Omental fat pad (tissue), 4 donors: ENCODE measurements around the gene IMPA2. TPM values are rescaled to one million over a fixed set of nuclear protein-coding genes. Genes with fewer than 3 reads are reported as not detected.
A peak's percentile ranks its signal among the peaks of the same experiment; 100 is the strongest.
"Not testable (repeated sequence)": the region's sequence is repeated elsewhere in the genome, so short reads cannot be mapped to it uniquely, and the experiment has no call there.

ENCODE experiments used
- ATAC-seq: fragments of 150-250 bp; one replicate; pipeline ENCODE4 v1.9.1; 2016; ENCODE audit warnings: mild to moderate bottlenecking, moderate library complexity; ENCODE audit not compliant: low FRiP score
- DNase-seq: peaks from one replicate; pipeline ENCODE4 v3.0.0-alpha.2; 2019; ENCODE audit warnings: low spot score
- total RNA-seq, 4 donors: library from RNA; depleted of rRNA; stranded (reverse); fragments of >200 nt; gene quantifications; one replicate each; pipeline ENCODE4 v1.1.0, GENCODE V29; 2016
- TF ChIP-seq, protein P1 (sequence below), 3 donors: fragments of 450-650 bp; IDR thresholded peaks; one replicate each; pipeline ENCODE4 v1.5.1; 2016 to 2017; ENCODE audit warnings: antibody characterized with exemption in 3 of 3, mild to moderate bottlenecking in 3 of 3, moderate library complexity in 2 of 3

Gene IMPA2
- total RNA-seq, 4 donors from 2014 or later, result 18.7 to 31.6 (median 27.7) TPM

DNA sequence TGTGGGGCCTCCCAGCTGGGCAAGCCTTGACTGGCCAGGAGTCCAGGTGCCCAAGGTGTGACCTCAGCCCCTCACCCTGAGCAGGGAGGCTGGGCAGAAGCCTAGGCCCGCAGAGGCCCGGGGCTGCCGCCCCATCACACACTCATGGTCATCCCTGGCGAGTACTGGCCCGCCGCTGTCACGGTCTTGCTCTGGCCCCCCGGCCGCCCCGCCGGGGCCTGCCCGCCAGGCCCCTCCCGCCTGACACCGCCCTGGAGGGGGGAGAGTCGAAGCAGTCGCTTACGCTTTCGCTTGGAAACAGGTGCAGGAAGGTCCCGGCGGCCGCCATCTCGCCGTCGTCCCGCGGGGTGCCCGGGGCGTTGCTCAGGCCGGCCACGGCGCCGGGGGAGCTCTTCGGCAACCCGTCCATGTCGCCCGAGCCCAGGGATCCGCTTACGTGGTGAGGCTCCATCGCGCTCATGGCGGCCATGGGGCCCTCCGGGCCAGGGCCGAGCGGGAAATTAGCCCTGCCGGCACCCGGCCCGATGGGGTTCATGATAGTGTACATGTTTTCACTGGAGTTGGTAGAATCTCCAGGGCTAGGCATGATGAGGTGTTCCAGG is 85.7 kb downstream of the IMPA2 start:
- TF ChIP-seq, protein P1, sequence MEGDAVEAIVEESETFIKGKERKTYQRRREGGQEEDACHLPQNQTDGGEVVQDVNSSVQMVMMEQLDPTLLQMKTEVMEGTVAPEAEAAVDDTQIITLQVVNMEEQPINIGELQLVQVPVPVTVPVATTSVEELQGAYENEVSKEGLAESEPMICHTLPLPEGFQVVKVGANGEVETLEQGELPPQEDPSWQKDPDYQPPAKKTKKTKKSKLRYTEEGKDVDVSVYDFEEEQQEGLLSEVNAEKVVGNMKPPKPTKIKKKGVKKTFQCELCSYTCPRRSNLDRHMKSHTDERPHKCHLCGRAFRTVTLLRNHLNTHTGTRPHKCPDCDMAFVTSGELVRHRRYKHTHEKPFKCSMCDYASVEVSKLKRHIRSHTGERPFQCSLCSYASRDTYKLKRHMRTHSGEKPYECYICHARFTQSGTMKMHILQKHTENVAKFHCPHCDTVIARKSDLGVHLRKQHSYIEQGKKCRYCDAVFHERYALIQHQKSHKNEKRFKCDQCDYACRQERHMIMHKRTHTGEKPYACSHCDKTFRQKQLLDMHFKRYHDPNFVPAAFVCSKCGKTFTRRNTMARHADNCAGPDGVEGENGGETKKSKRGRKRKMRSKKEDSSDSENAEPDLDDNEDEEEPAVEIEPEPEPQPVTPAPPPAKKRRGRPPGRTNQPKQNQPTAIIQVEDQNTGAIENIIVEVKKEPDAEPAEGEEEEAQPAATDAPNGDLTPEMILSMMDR (IDR thresholded peaks at IDR 0.05), result no peak
- no peak for DNase-seq
- ATAC-seq, result no peak

DNA sequence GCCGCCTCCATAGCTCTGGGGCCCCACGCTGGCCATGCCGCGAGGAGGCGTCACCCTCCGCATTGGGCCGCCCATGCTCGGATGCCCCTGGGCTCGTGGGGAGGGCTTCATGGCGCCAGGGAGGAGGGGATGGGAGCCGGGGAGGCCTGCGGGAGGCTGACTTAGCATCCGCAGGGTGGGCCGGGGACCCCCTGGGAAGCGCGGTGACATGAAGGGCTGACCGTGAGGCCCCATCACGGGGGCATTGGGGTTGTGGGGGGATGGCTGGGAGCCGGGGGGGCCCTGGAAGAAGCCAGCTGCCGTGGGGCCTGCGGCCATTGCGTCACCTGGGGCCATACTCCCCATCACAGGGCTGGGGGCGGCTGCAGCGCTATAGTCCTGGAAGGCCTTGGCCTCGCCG is 86.4 kb downstream of the IMPA2 start:
- TF ChIP-seq, protein P1 (IDR thresholded peaks at IDR 0.05), result no peak
- DNase-seq, result no peak
- peak; percentile 35 for ATAC-seq

DNA sequence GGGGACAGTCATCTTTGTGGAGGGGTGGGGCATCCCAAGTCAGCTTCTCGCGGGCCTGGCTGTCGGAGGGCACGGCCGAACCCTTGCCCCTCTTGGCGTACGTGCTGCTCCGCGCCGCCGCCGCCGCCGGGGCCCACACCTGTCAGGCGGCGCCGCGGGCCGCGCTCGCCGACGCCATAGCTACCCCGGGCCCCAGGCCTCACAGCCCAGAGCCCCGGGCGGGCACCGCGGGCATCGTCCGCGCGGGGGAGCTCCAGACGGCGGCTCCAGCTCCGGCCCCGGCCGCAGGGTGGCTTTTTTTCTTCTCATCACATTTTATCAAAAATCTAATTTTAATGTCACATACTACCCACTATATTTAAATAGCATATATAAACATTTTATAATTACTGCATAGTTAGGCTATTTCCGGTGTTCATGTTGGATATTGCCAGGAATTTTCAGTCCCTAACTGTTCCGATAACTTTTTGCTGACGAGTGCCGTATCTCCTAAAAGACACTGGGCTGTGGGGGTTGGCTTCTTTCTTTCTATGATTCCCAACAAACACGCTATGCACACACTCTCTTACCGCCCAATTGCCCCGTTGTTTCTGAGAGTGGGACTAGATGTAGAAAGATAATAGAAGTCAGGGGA is 87.1 kb downstream of the IMPA2 start:
- DNase-seq, ATAC-seq: not testable (repeated sequence)

DNA sequence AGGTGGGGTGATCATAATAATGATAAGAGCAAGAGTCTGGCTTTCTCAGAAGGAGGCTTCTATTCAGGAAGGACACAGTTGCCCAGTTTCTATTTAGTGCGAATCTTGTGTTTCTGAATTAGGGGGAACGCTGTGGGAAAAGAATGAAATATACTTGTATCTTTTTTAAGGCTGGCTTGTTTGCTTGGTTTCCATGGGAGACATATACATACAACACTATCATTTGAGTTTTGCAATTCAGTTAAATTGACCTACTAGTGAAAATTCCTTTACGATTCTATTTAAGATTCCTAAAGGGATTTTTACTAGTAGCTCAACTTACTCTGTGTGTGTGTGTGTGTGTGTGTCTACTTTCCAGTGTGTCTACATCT is 87.6 kb downstream of the IMPA2 start:
- ATAC-seq (no peak), DNase-seq (no peak)
- TF ChIP-seq, protein P1 (IDR thresholded peaks at IDR 0.05), result no peak

DNA sequence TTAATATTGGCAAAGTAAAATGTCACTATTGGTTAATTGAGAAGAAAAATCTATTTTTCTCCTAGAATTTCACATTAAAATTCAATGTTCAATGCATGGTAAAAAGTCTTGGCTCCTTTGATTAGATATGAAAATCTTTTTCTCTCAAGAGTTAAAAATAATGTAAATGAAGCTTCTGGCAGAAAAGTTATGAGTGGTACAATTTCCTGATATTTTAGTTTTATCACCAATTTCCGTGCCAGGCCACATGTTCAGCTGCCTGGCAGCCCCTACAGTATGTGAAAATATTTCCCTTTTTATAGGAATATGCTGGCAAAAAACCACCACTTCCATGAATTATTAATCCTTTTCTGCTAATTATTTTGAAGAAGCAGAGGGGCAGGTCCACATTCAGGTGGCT is 89.8 kb downstream of the IMPA2 start:
- ATAC-seq, DNase-seq: not testable (repeated sequence)

DNA sequence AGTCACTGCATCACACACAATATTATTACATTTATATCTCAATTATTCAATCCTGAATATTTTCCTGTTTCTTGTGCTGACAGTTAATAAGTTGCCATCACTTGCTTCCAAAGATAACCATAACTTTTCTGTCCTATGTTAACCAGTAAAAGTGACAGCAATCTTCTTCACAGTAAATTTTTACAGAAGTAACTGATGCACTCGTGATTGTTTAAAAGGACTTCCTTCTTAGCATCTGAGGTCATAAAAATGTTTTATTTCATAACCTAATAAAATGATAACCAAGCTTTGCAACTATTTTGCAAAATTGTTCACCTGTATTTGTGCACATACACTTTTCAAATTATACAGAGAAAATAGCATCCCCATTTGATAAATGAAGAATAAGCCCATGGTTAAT is 91.7 kb downstream of the IMPA2 start:
- ATAC-seq (no peak), DNase-seq (no peak)
- TF ChIP-seq, protein P1 (IDR thresholded peaks at IDR 0.05), result no peak

DNA sequence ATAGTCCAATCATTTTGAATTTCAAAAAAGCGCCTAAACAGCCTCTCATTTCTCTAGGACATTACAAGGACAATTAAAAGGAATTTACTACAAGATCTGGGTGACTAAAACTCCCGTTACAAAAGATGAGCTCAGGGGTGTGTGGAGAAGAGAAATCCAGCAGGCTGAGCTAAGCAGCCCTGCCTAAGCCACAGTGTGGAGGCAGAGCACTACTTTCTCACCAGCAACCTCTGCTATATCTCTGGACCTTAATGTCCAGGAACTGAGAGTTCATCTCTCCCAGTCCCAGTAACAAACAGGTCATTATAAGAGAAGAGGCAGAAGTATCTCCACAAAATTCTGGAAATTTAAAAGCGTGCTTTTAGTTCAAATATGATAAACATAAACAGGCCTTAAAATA is 93.4 kb downstream of the IMPA2 start:
- TF ChIP-seq, protein P1 (IDR thresholded peaks at IDR 0.05), result no peak
- ATAC-seq (no peak), DNase-seq (no peak)

DNA sequence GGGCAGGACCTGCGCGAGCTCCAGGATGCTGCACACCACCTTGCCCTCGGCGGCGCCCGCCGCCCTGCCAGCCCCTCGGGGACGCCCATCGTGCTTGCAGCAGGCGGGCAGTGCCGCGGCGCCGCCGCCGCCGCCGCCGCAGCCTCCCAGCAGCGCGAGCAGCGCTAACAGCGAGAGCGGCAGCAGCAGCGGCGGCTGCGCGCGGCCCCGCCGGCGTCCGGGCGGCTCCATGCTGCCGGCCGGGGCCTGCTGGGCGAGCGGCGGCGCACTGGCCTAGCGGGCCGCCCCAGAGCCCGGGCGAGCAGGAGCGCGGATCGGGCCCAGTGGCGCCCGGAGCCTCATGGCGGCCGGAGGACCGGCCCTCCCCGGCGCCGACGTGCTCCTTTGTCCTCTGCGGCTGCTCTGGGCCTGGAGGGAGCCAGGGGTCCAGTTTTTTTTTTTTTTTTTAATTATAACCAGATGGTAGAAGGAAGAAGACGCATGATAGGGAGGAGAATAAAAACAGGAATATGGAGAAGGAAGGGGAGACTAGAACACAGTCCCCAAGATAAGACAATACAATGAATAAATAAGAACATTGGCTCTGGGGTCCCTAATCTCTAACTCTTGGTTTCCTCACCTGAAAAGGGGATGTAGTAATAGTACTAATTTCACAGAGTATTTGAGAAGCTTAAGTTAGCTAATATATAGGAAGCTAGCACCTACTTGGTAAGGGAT is 95.3 kb downstream of the IMPA2 start:
- peak; percentile 79 for ATAC-seq
- DNase-seq, result no peak
- TF ChIP-seq, protein P1 (IDR thresholded peaks at IDR 0.05), result no peak

DNA sequence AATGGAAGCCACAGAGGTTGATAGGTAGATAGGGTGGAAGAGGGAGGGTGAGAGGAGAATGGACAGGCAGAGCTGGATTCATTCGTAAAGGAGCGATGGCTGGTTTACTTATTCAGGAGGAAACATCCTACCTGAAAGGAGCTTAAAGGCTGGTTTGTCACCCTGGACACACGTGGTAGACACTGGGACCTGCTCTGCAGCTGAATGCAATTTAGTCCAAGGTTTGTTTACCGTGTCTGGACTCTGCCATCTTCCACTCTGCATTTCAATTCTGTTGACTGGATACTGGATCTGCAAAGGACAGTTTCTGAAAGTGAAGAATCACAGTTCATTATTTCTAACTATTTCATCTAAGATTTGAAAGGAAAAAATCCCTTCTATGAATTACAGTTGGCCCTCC is 96.7 kb downstream of the IMPA2 start:
- not testable (repeated sequence) for DNase-seq, ATAC-seq
